ENCODE results near the gene TMEM45B.

Gene TMEM45B

GRCh38 chr11:129894278-129895125, 78.9 kb downstream of the TMEM45B start:
- no peak for TF ChIP-seq CTCF (IDR thresholded peaks at IDR 0.05; ENCODE audit: borderline replicate concordance, control extremely low read depth, extremely low read depth, insufficient read depth, missing control alignments)
- in situ Hi-C loops (cut with MboI; ENCODE audit: low sequenced_read_pairs, unreplicated experiment) = no loop called here
- DNase-seq (ENCODE audit: low spot score) = no peak

GRCh38 chr11:129895126-129896041, 79.7 kb downstream of the TMEM45B start, which contains the start of gene NFRKB:
TSS of gene NFRKB (minus strand) at chr11:129895578. CDS start at chr11:129892849, 2,729 bp downstream.
- DNase-seq (ENCODE audit: low spot score) = peak; percentile 99
- in situ Hi-C loops (cut with MboI; ENCODE audit: low sequenced_read_pairs, unreplicated experiment) = no loop called here

GRCh38 chr11:129896062-129896461, 80.4 kb downstream of the TMEM45B start:
- in situ Hi-C loops (cut with MboI; ENCODE audit: low sequenced_read_pairs, unreplicated experiment) = no loop called here
- DNase-seq (ENCODE audit: low spot score) = no peak
- no peak for TF ChIP-seq CTCF (IDR thresholded peaks at IDR 0.05; ENCODE audit: borderline replicate concordance, control extremely low read depth, extremely low read depth, insufficient read depth, missing control alignments)

More at GRCh38 chr11:129895126-129896041, 79.7 kb downstream of the TMEM45B start, which contains the start of gene NFRKB:
- no peak for TF ChIP-seq CTCF (IDR thresholded peaks at IDR 0.05; ENCODE audit: borderline replicate concordance, control extremely low read depth, extremely low read depth, insufficient read depth, missing control alignments)

- in situ Hi-C loops (cut with MboI; ENCODE audit: low sequenced_read_pairs, unreplicated experiment) = no loop called here
- TF ChIP-seq CTCF (IDR thresholded peaks at IDR 0.05; ENCODE audit: borderline replicate concordance, control extremely low read depth, extremely low read depth, insufficient read depth, missing control alignments) = no peak
- no peak for DNase-seq (ENCODE audit: low spot score)
These were observed 89.8 kb downstream of the TMEM45B start for GRCh38 chr11:129905402-129905801.

Measured in GM13976 (cell line).